Measurements from ENCODE around the gene CACNA1C.

DNA sequence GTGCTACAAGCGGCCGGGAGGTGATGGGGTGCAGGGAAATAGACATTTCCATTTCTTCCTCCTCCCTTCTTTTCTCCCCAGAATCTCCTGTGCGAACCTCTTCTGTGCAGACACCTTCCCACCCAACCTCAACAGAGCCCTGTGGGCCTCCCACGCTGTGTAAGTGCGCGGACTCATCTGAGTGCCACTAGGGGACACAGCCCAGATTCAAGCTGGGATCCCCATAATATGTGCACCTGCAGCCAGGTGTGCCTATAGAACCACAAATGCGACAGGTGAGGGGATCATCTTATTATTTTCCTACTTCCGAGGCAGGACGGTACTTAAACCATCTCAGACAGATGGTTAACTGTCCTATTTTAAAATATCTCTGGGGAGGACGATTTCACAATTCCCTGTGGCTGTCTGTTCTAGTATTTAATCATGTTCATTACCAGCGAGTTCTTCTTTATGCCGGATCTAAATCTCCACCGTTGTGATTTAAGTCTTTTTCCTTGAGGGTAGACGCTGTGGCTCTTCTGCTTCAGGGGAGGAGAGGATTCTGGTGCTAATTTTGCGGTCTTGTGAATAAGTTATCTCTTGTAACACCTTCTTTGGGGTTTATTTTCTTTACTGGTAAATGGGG, 17.2 kb upstream of the CACNA1C start:
- TF ChIP-seq POLR2A (IDR thresholded peaks at IDR 0.05): no peak
- no peak for TF ChIP-seq POLR2AphosphoS5 (IDR thresholded peaks at IDR 0.05)
- TF ChIP-seq, protein P1, sequence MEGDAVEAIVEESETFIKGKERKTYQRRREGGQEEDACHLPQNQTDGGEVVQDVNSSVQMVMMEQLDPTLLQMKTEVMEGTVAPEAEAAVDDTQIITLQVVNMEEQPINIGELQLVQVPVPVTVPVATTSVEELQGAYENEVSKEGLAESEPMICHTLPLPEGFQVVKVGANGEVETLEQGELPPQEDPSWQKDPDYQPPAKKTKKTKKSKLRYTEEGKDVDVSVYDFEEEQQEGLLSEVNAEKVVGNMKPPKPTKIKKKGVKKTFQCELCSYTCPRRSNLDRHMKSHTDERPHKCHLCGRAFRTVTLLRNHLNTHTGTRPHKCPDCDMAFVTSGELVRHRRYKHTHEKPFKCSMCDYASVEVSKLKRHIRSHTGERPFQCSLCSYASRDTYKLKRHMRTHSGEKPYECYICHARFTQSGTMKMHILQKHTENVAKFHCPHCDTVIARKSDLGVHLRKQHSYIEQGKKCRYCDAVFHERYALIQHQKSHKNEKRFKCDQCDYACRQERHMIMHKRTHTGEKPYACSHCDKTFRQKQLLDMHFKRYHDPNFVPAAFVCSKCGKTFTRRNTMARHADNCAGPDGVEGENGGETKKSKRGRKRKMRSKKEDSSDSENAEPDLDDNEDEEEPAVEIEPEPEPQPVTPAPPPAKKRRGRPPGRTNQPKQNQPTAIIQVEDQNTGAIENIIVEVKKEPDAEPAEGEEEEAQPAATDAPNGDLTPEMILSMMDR (IDR thresholded peaks at IDR 0.05): no peak
